SJCRH30 (cell line): ENCODE results near the gene CCDC92. TPM values are rescaled to one million over a fixed set of nuclear protein-coding genes. Genes with fewer than 3 reads are reported as not detected.

Experiments
- DNase-seq, 2 experiments: peaks; one replicate each; pipeline ENCODE4 v3.0.0-alpha.2; 2015 to 2020
- H3K27ac ChIP-seq: fragments of 250-450 bp; sonication (Bioruptor Pico); 2 replicates; pipeline ENCODE4 v1.5.1; 2020; ENCODE audit warnings: mild to moderate bottlenecking, moderate library complexity
- H3K27me3 ChIP-seq: fragments of 250-450 bp; sonication (Bioruptor Pico); 2 replicates; pipeline ENCODE4 v1.5.1; 2020; ENCODE audit warnings: mild to moderate bottlenecking, moderate library complexity
- H3K36me3 ChIP-seq: fragments of 250-450 bp; sonication (Bioruptor Pico); 2 replicates; pipeline ENCODE4 v1.5.1; 2020; ENCODE audit warnings: mild to moderate bottlenecking, moderate library complexity
- H3K4me1 ChIP-seq: fragments of 250-450 bp; sonication (Bioruptor Pico); 2 replicates; pipeline ENCODE4 v1.5.1; 2020; ENCODE audit warnings: mild to moderate bottlenecking, moderate library complexity
- H3K4me3 ChIP-seq: fragments of 250-450 bp; sonication (Bioruptor Pico); 2 replicates; pipeline ENCODE4 v1.5.1; 2020; ENCODE audit warnings: mild to moderate bottlenecking, moderate library complexity
- H3K9me3 ChIP-seq: fragments of 250-450 bp; sonication (Bioruptor Pico); replicated peaks from 2 replicates; pipeline ENCODE4 v1.5.1; 2020; ENCODE audit warnings: mild to moderate bottlenecking, moderate library complexity
- total RNA-seq: library from RNA; depleted of rRNA; stranded (reverse); fragments of >200 nt; shearing (Covaris generic); gene quantifications from 2 replicates; pipeline ENCODE4 v1.2.3, GENCODE V29; 2014

CCDC92 gene
- total RNA-seq, 1 experiment from 2014 or later = 7.7 TPM

DNA sequence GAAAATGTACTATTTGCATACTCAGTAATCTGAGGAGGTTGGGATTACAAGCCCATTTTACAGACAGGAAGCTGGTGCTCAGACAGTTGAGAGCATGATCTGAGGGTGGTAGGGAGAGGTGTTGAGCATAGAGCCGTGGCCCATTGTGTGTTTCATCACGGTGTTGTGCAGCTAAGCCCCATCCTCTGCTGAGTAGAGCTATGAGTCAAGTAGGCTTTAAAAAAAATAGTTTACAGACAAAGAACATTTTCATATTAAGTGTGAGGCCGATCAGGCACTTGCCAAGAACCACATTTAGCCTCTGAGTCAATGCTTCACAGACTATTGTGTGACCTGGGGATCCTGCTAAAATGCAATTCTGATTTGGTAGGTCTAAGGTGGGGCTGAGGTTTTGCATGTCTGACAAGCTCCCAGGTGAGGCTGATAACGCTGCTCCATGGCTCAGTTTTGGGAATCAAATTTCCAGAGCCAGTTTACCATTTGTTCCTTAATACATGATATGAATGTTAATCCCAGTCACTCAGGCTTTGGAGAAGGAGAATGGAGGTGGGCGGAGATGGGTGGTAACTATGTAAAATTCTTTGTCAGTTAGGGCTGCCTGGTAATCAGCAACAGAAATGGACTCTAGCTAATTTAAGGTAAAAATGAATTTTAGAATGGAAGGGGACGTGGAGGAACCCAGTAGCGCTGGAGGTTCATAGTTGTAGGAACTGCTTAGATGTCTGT, 22.6 kb upstream of the CCDC92 start:
- Histone ChIP-seq H3K4me1 (peaks cover 13% of the 10 kb centered on the region; the same call in 1 of the 2 replicates), H3K4me3 (no peak overlapping the region), H3K9me3 (no peaks in the 10 kb centered on the region), H3K36me3 (peaks cover 45% of the 10 kb centered on the region), H3K27me3 (no peaks in the 10 kb centered on the region), H3K27ac (no peak overlapping the region)
- no peak for DNase-seq

GRCh38 chr12:123992118-123992825, 19.6 kb upstream of the CCDC92 start:
- no peaks in the 10 kb centered on the region for H3K9me3 ChIP-seq
- H3K36me3 ChIP-seq = peaks cover 61% of the 10 kb centered on the region
- no peak overlapping the region for H3K4me3 ChIP-seq
- peaks cover 7% of the 10 kb centered on the region; the same call in 1 of the 2 replicates for H3K4me1 ChIP-seq
- H3K27me3 ChIP-seq = no peaks in the 10 kb centered on the region
- no peak overlapping the region for H3K27ac ChIP-seq
- no peak for DNase-seq

DNA sequence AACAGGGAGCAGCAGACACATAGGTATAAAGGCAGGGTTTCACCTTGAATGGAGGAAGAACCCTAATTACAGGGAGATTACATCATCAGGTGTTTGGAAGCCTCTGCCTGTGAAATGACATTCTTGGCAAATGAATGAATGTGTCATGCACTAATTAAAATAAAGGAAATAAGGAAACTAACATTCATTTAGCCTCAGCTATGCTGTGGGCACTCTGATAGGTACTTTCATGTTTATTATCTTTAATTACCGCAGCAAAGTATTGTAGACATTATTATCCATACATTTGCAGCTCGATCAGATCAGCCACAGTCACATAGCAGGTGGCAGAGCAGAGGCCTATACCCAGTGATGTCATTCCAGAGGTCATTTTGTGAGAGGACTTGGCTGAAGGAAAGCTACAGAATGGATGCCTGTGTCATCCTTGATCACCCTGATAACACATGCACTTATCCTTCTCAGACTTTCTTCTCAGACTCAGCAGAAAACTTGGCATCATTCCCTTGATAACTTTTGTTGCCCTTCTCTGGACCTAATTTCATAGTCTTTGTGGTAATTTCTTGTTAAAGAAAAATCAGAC, 18.8 kb upstream of the CCDC92 start:
- H3K4me1 ChIP-seq = peaks cover 8% of the 10 kb centered on the region; the same call in 1 of the 2 replicates
- no peak overlapping the region for H3K4me3 ChIP-seq
- no peaks in the 10 kb centered on the region for H3K27me3 ChIP-seq
- no peak for DNase-seq
- no peaks in the 10 kb centered on the region for H3K9me3 ChIP-seq
- peaks cover 58% of the 10 kb centered on the region for H3K36me3 ChIP-seq
- no peak overlapping the region for H3K27ac ChIP-seq

GRCh38 chr12:123990511-123990910, 17.9 kb upstream of the CCDC92 start:
- DNase-seq = no peak
- Histone ChIP-seq H3K36me3 (peaks cover 58% of the 10 kb centered on the region), H3K27ac (no peak overlapping the region), H3K4me1 (peaks cover 5% of the 10 kb centered on the region; the same call in 1 of the 2 replicates), H3K4me3 (no peak overlapping the region), H3K9me3 (no peaks in the 10 kb centered on the region), H3K27me3 (no peaks in the 10 kb centered on the region)

- H3K27me3 ChIP-seq = no peaks in the 10 kb centered on the region
- H3K4me1 ChIP-seq = peaks cover 5% of the 10 kb centered on the region; the same call in 1 of the 2 replicates
- H3K9me3 ChIP-seq = no peaks in the 10 kb centered on the region
- no peak overlapping the region for H3K4me3 ChIP-seq
- peaks cover 58% of the 10 kb centered on the region for H3K36me3 ChIP-seq
- H3K27ac ChIP-seq = no peak overlapping the region
- no peak for DNase-seq
Measured at GRCh38 chr12:123989753-123990152, 17.1 kb upstream of the CCDC92 start.

DNA sequence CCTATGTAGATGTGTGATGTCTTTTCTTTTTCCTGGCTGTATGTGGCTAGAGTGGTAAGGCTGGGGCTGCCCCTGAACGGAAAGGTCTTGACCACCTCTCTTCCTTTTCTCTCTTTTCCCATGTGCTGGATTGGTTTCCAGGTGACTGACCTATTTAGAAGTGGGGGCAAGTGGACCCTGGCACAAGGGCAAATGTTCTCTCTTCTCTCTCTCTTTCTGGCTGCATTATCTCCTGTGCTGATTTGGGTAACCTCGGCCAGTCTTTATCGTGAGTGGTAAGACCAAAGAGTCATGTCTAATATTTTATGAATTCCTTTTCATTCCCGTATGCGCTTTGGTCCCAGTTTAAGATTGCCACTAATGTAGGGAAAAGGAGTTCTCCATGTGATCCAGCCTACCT, 16.5 kb upstream of the CCDC92 start:
- H3K4me3 ChIP-seq = no peak overlapping the region
- H3K36me3 ChIP-seq = peaks cover 53% of the 10 kb centered on the region
- no peak for DNase-seq
- no peaks in the 10 kb centered on the region for H3K27me3 ChIP-seq
- no peaks in the 10 kb centered on the region for H3K9me3 ChIP-seq
- H3K27ac ChIP-seq = no peak overlapping the region
- H3K4me1 ChIP-seq = peaks cover 5% of the 10 kb centered on the region; the same call in 1 of the 2 replicates

DNA sequence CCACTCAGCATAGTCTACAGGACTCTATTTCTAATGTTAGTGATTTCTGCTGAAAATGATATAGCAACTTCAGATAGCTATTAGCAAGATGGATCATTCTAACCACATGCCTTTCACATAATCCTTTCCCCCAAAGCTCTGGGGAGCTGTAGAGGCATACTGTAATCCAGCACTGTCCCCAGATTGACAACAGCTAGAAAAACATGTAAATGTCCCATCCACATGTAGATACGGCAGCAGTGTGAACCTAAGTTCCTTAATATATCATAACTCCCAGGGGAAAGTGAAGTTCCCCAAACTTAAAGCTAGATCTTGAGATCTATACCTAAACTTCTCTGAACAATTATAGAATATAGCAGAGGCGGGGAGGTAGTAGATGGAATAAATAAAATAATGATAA, 14.4 kb upstream of the CCDC92 start:
- no peak overlapping the region for H3K27ac ChIP-seq
- peaks cover 44% of the 10 kb centered on the region for H3K36me3 ChIP-seq
- no peak for DNase-seq
- peaks cover 5% of the 10 kb centered on the region; the same call in 1 of the 2 replicates for H3K4me1 ChIP-seq
- H3K9me3 ChIP-seq = no peaks in the 10 kb centered on the region
- H3K4me3 ChIP-seq = no peak overlapping the region
- no peaks in the 10 kb centered on the region for H3K27me3 ChIP-seq

GRCh38 chr12:123986374-123986965, 13.8 kb upstream of the CCDC92 start:
- H3K27ac ChIP-seq = no peak overlapping the region
- no peak overlapping the region for H3K4me3 ChIP-seq
- peaks cover 5% of the 10 kb centered on the region; the same call in 1 of the 2 replicates for H3K4me1 ChIP-seq
- H3K27me3 ChIP-seq = no peaks in the 10 kb centered on the region
- no peaks in the 10 kb centered on the region for H3K9me3 ChIP-seq
- peaks cover 39% of the 10 kb centered on the region for H3K36me3 ChIP-seq
- DNase-seq = no peak

DNA sequence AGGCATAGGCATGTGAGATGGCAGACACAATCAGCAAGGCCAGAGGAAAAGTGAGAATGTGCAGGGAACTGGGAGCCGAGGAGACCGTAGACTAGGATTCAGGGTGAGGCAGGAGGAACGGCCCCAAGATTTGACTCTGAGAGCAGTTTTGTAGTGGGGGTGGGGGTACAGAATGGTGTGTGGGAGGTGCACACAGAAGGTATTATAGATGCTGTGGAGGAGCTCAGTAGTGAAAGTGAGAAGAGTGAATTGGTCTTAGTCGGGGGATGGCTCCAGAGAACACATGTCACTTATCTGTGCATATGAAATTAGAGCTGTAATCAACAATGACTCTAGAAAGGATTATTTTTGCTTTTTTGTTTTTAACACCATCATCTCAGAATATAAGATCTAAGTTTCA, 12.3 kb upstream of the CCDC92 start:
- H3K27ac ChIP-seq = no peak overlapping the region
- H3K27me3 ChIP-seq = no peaks in the 10 kb centered on the region
- H3K4me3 ChIP-seq = no peak overlapping the region
- H3K9me3 ChIP-seq = no peaks in the 10 kb centered on the region
- H3K36me3 ChIP-seq = peaks cover 28% of the 10 kb centered on the region
- DNase-seq = no peak
- H3K4me1 ChIP-seq = peaks cover 5% of the 10 kb centered on the region; the same call in 1 of the 2 replicates

GRCh38 chr12:123983822-123984485, 11.3 kb upstream of the CCDC92 start:
- Histone ChIP-seq H3K27me3 (no peaks in the 10 kb centered on the region), H3K36me3 (peaks cover 22% of the 10 kb centered on the region)

GRCh38 chr12:123982269-123982668, 9.6 kb upstream of the CCDC92 start:
- no peak overlapping the region for H3K4me3 ChIP-seq
- H3K27me3 ChIP-seq = no peaks in the 10 kb centered on the region
- no peak for DNase-seq
- H3K36me3 ChIP-seq = peaks cover 12% of the 10 kb centered on the region
- no peak overlapping the region for H3K27ac ChIP-seq
- H3K9me3 ChIP-seq = no peaks in the 10 kb centered on the region
- H3K4me1 ChIP-seq = peaks cover 5% of the 10 kb centered on the region; the same call in 1 of the 2 replicates

More at GRCh38 chr12:123983822-123984485, 11.3 kb upstream of the CCDC92 start:
- peak; percentile 42 to 78 for DNase-seq
- Histone ChIP-seq H3K9me3 (no peaks in the 10 kb centered on the region), H3K4me3 (no peak overlapping the region), H3K4me1 (peaks cover 5% of the 10 kb centered on the region; the same call in 1 of the 2 replicates), H3K27ac (no peak overlapping the region)

DNA sequence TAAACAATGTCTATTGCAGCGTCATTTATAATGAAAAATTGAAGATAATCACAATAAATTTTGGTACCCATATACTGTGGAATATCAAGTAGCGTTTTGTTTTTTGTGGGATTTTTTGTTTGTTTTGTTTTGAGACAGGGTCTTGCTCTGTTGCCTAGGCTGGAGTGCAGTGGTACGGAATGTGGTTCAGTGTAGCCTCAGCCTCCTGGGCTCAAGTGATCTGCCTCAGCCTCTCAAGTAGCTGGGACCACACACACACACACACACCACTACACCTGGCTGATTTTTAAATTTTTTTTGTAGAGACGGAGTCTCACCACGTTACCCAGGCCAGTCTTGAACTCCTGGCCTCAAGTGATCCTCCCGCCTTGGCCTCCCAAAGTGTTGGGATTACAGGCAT, 6.9 kb upstream of the CCDC92 start:
- no peak overlapping the region for H3K4me3 ChIP-seq
- no peak for DNase-seq
- no peaks in the 10 kb centered on the region for H3K9me3 ChIP-seq
- peaks cover 19% of the 10 kb centered on the region for H3K36me3 ChIP-seq
- no peaks in the 10 kb centered on the region for H3K27me3 ChIP-seq
- H3K27ac ChIP-seq = no peak overlapping the region
- peaks cover 4% of the 10 kb centered on the region for H3K4me1 ChIP-seq

- peaks cover 16% of the 10 kb centered on the region for H3K36me3 ChIP-seq
- H3K9me3 ChIP-seq = no peaks in the 10 kb centered on the region
- no peak overlapping the region for H3K4me3 ChIP-seq
- peaks cover 8% of the 10 kb centered on the region for H3K4me1 ChIP-seq
- no peak overlapping the region for H3K27ac ChIP-seq
- DNase-seq = no peak
- no peaks in the 10 kb centered on the region for H3K27me3 ChIP-seq
Measured at GRCh38 chr12:123976227-123976826, 3.7 kb upstream of the CCDC92 start.
